ENCODE measurements around the gene SEPHS2.

DNA sequence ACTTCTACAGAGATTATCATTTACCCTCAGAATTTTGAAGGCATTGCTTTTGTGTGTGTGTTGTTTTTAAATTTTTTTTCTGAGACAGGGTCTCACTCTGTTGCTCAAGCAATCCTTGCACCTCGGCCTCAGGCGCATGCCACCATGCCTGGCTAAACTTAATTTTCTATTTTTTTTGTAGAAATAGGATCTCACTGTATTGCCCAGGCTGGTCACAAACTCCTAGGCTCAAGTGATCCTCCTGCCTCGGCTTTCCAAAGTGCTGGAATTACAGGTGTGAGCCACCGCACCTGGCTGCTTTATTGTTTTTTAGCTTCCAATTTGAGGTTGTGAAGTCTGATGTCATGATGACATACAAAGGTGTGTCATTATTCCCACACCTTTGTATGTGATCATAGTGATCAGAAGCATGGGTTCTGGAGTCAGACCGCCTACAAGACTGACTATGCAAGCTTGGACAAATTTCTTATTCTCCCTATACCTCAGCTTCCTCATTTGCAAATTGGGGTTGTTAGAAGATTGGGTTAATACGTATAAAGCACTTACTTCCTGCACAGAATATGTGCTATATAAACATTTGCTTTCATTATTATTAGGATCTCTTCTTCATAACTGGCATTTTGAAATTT lies 5.8 kb downstream of the SEPHS2 start:
- TF ChIP-seq CEBPB (IDR thresholded peaks at IDR 0.05) (no peak), ZNF302 (CRISPR knock-in tag; IDR thresholded peaks at IDR 0.05) (no peak), RNF2 (IDR thresholded peaks at IDR 0.05; ENCODE audit: borderline replicate concordance, low read depth) (no peak)
- TF ChIP-seq, protein P1, sequence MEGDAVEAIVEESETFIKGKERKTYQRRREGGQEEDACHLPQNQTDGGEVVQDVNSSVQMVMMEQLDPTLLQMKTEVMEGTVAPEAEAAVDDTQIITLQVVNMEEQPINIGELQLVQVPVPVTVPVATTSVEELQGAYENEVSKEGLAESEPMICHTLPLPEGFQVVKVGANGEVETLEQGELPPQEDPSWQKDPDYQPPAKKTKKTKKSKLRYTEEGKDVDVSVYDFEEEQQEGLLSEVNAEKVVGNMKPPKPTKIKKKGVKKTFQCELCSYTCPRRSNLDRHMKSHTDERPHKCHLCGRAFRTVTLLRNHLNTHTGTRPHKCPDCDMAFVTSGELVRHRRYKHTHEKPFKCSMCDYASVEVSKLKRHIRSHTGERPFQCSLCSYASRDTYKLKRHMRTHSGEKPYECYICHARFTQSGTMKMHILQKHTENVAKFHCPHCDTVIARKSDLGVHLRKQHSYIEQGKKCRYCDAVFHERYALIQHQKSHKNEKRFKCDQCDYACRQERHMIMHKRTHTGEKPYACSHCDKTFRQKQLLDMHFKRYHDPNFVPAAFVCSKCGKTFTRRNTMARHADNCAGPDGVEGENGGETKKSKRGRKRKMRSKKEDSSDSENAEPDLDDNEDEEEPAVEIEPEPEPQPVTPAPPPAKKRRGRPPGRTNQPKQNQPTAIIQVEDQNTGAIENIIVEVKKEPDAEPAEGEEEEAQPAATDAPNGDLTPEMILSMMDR (IDR thresholded peaks at IDR 0.05): no peak
- TF ChIP-seq, protein P2, sequence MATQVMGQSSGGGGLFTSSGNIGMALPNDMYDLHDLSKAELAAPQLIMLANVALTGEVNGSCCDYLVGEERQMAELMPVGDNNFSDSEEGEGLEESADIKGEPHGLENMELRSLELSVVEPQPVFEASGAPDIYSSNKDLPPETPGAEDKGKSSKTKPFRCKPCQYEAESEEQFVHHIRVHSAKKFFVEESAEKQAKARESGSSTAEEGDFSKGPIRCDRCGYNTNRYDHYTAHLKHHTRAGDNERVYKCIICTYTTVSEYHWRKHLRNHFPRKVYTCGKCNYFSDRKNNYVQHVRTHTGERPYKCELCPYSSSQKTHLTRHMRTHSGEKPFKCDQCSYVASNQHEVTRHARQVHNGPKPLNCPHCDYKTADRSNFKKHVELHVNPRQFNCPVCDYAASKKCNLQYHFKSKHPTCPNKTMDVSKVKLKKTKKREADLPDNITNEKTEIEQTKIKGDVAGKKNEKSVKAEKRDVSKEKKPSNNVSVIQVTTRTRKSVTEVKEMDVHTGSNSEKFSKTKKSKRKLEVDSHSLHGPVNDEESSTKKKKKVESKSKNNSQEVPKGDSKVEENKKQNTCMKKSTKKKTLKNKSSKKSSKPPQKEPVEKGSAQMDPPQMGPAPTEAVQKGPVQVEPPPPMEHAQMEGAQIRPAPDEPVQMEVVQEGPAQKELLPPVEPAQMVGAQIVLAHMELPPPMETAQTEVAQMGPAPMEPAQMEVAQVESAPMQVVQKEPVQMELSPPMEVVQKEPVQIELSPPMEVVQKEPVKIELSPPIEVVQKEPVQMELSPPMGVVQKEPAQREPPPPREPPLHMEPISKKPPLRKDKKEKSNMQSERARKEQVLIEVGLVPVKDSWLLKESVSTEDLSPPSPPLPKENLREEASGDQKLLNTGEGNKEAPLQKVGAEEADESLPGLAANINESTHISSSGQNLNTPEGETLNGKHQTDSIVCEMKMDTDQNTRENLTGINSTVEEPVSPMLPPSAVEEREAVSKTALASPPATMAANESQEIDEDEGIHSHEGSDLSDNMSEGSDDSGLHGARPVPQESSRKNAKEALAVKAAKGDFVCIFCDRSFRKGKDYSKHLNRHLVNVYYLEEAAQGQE (IDR thresholded peaks at IDR 0.05): no peak
